ENCODE data around the gene EFNA5.

The EFNA5 gene

GRCh38 chr5:107640568-107640967 lies 30.2 kb downstream of the EFNA5 start:
- DNase-seq: no peak
- Mint-ChIP-seq H3K4me3 (no peak overlapping the region), H3K36me3 (no peaks in the 10 kb centered on the region), H3K9me3 (peaks cover 0 to 1% of the 10 kb centered on the region in 2 donors), H3K27ac (no peak overlapping the region), H3K27me3 (peaks cover 0 to 5% of the 10 kb centered on the region in 2 donors), H3K4me1 (no peaks in the 10 kb centered on the region)
- no peak for ATAC-seq (replicated peaks)

- no peak overlapping the region for H3K4me3 Mint-ChIP-seq
- no peak for ATAC-seq (replicated peaks)
- no peaks in the 10 kb centered on the region for H3K4me1 Mint-ChIP-seq
- DNase-seq: no peak
- H3K27me3 Mint-ChIP-seq: peaks cover 0 to 5% of the 10 kb centered on the region in 2 donors
- H3K27ac Mint-ChIP-seq: no peak overlapping the region
- peaks cover 0 to 1% of the 10 kb centered on the region in 2 donors for H3K9me3 Mint-ChIP-seq
- H3K36me3 Mint-ChIP-seq: no peaks in the 10 kb centered on the region
These were observed 30.7 kb downstream of the EFNA5 start for GRCh38 chr5:107639990-107640389.

- H3K4me3 Mint-ChIP-seq: no peak overlapping the region
- ATAC-seq (replicated peaks) (no peak), DNase-seq (no peak)
- H3K36me3 Mint-ChIP-seq: no peaks in the 10 kb centered on the region
- H3K9me3 Mint-ChIP-seq: peaks cover 0 to 1% of the 10 kb centered on the region in 2 donors
- H3K27ac Mint-ChIP-seq: no peak overlapping the region
- H3K27me3 Mint-ChIP-seq: peaks cover 0 to 5% of the 10 kb centered on the region in 2 donors
- H3K4me1 Mint-ChIP-seq: no peaks in the 10 kb centered on the region
These were observed 34.2 kb downstream of the EFNA5 start for GRCh38 chr5:107636555-107636954.

- H3K27ac Mint-ChIP-seq: no peak overlapping the region
- no peak for DNase-seq
- no peak overlapping the region for H3K4me3 Mint-ChIP-seq
- no peaks in the 10 kb centered on the region for H3K36me3 Mint-ChIP-seq
- peaks cover 0 to 1% of the 10 kb centered on the region in 2 donors for H3K9me3 Mint-ChIP-seq
- ATAC-seq (replicated peaks): no peak
- peaks cover 0 to 5% of the 10 kb centered on the region in 2 donors for H3K27me3 Mint-ChIP-seq
- H3K4me1 Mint-ChIP-seq: no peaks in the 10 kb centered on the region
These were observed 34.7 kb downstream of the EFNA5 start for GRCh38 chr5:107636068-107636467.

- ATAC-seq (replicated peaks) (no peak), DNase-seq (no peak)
- Mint-ChIP-seq H3K4me3 (no peak overlapping the region), H3K4me1 (no peaks in the 10 kb centered on the region), H3K27me3 (no peaks in the 10 kb centered on the region), H3K27ac (no peak overlapping the region), H3K9me3 (no peaks in the 10 kb centered on the region), H3K36me3 (no peaks in the 10 kb centered on the region)
These were observed 35.5 kb downstream of the EFNA5 start for GRCh38 chr5:107634981-107635848.

- no peak for DNase-seq
- no peaks in the 10 kb centered on the region for H3K27me3 Mint-ChIP-seq
- H3K9me3 Mint-ChIP-seq: no peaks in the 10 kb centered on the region
- H3K4me3 Mint-ChIP-seq: no peak overlapping the region
- no peaks in the 10 kb centered on the region for H3K4me1 Mint-ChIP-seq
- no peak overlapping the region for H3K27ac Mint-ChIP-seq
- no peak for ATAC-seq (replicated peaks)
- H3K36me3 Mint-ChIP-seq: no peaks in the 10 kb centered on the region
These were observed 37.4 kb downstream of the EFNA5 start for GRCh38 chr5:107633171-107633901.

- no peak overlapping the region for H3K27ac Mint-ChIP-seq
- no peaks in the 10 kb centered on the region for H3K36me3 Mint-ChIP-seq
- no peak overlapping the region for H3K4me3 Mint-ChIP-seq
- H3K4me1 Mint-ChIP-seq: no peaks in the 10 kb centered on the region
- no peaks in the 10 kb centered on the region for H3K9me3 Mint-ChIP-seq
- no peak for ATAC-seq (replicated peaks)
- no peaks in the 10 kb centered on the region for H3K27me3 Mint-ChIP-seq
- no peak for DNase-seq
These were observed 38.9 kb downstream of the EFNA5 start for GRCh38 chr5:107631805-107632362.

- no peak overlapping the region for H3K4me3 Mint-ChIP-seq
- DNase-seq (no peak), ATAC-seq (replicated peaks) (no peak)
- H3K36me3 Mint-ChIP-seq: no peaks in the 10 kb centered on the region
- no peak overlapping the region for H3K27ac Mint-ChIP-seq
- no peaks in the 10 kb centered on the region for H3K9me3 Mint-ChIP-seq
- H3K4me1 Mint-ChIP-seq: no peaks in the 10 kb centered on the region
- H3K27me3 Mint-ChIP-seq: no peaks in the 10 kb centered on the region
These were observed 40.6 kb downstream of the EFNA5 start for GRCh38 chr5:107630184-107630583.

- H3K4me1 Mint-ChIP-seq: no peaks in the 10 kb centered on the region
- peaks cover 0 to 5% of the 10 kb centered on the region in 2 donors for H3K27me3 Mint-ChIP-seq
- DNase-seq (no peak), ATAC-seq (replicated peaks) (no peak)
- no peaks in the 10 kb centered on the region for H3K9me3 Mint-ChIP-seq
- no peaks in the 10 kb centered on the region for H3K36me3 Mint-ChIP-seq
- H3K4me3 Mint-ChIP-seq: no peak overlapping the region
- no peak overlapping the region for H3K27ac Mint-ChIP-seq
These were observed 46.5 kb downstream of the EFNA5 start for GRCh38 chr5:107624235-107624634.

- H3K9me3 Mint-ChIP-seq: no peaks in the 10 kb centered on the region
- no peaks in the 10 kb centered on the region for H3K36me3 Mint-ChIP-seq
- H3K4me1 Mint-ChIP-seq: no peaks in the 10 kb centered on the region
- no peak for ATAC-seq (replicated peaks)
- no peak for DNase-seq
- peaks cover 0 to 5% of the 10 kb centered on the region in 2 donors for H3K27me3 Mint-ChIP-seq
- H3K4me3 Mint-ChIP-seq: no peak overlapping the region
- H3K27ac Mint-ChIP-seq: no peak overlapping the region
These were observed 49.6 kb downstream of the EFNA5 start for GRCh38 chr5:107621089-107621488.

GRCh38 chr5:107619781-107620180 lies 51.0 kb downstream of the EFNA5 start:
- H3K4me3 Mint-ChIP-seq: no peak overlapping the region
- H3K27ac Mint-ChIP-seq: no peak overlapping the region
- no peak for ATAC-seq (replicated peaks)
- peaks cover 0 to 5% of the 10 kb centered on the region in 2 donors for H3K27me3 Mint-ChIP-seq
- no peaks in the 10 kb centered on the region for H3K9me3 Mint-ChIP-seq
- no peaks in the 10 kb centered on the region for H3K4me1 Mint-ChIP-seq
- no peak for DNase-seq
- no peaks in the 10 kb centered on the region for H3K36me3 Mint-ChIP-seq

- no peak for ATAC-seq (replicated peaks)
- H3K4me1 Mint-ChIP-seq: no peaks in the 10 kb centered on the region
These were observed 52.5 kb downstream of the EFNA5 start for GRCh38 chr5:107618242-107618641.

GRCh38 chr5:107617052-107617451 lies 53.7 kb downstream of the EFNA5 start:
- ATAC-seq (replicated peaks) (no peak), DNase-seq (no peak)
- no peaks in the 10 kb centered on the region for H3K36me3 Mint-ChIP-seq
- no peak overlapping the region for H3K27ac Mint-ChIP-seq
- no peak overlapping the region for H3K4me3 Mint-ChIP-seq
- H3K9me3 Mint-ChIP-seq: no peaks in the 10 kb centered on the region
- no peaks in the 10 kb centered on the region for H3K4me1 Mint-ChIP-seq
- H3K27me3 Mint-ChIP-seq: peaks cover 0 to 5% of the 10 kb centered on the region in 2 donors

More at GRCh38 chr5:107618242-107618641, 52.5 kb downstream of the EFNA5 start:
- Mint-ChIP-seq H3K9me3 (no peaks in the 10 kb centered on the region), H3K4me3 (no peak overlapping the region), H3K36me3 (no peaks in the 10 kb centered on the region), H3K27me3 (peaks cover 0 to 5% of the 10 kb centered on the region in 2 donors), H3K27ac (no peak overlapping the region)
- DNase-seq: no peak

- H3K27ac Mint-ChIP-seq: no peak overlapping the region
- H3K36me3 Mint-ChIP-seq: no peaks in the 10 kb centered on the region
- H3K9me3 Mint-ChIP-seq: no peaks in the 10 kb centered on the region
- no peaks in the 10 kb centered on the region for H3K4me1 Mint-ChIP-seq
- H3K4me3 Mint-ChIP-seq: no peak overlapping the region
- DNase-seq (no peak), ATAC-seq (replicated peaks) (no peak)
- H3K27me3 Mint-ChIP-seq: peaks cover 0 to 5% of the 10 kb centered on the region in 2 donors
These were observed 54.5 kb downstream of the EFNA5 start for GRCh38 chr5:107616213-107616612.
